ENCODE measurements around the gene BCO2.
"Not testable (repeated sequence)": the region's sequence is repeated elsewhere in the genome, so short reads cannot be mapped to it uniquely, and the experiment has no call there.

Gene BCO2, protein sequence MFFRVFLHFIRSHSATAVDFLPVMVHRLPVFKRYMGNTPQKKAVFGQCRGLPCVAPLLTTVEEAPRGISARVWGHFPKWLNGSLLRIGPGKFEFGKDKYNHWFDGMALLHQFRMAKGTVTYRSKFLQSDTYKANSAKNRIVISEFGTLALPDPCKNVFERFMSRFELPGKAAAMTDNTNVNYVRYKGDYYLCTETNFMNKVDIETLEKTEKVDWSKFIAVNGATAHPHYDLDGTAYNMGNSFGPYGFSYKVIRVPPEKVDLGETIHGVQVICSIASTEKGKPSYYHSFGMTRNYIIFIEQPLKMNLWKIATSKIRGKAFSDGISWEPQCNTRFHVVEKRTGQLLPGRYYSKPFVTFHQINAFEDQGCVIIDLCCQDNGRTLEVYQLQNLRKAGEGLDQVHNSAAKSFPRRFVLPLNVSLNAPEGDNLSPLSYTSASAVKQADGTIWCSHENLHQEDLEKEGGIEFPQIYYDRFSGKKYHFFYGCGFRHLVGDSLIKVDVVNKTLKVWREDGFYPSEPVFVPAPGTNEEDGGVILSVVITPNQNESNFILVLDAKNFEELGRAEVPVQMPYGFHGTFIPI

DNA sequence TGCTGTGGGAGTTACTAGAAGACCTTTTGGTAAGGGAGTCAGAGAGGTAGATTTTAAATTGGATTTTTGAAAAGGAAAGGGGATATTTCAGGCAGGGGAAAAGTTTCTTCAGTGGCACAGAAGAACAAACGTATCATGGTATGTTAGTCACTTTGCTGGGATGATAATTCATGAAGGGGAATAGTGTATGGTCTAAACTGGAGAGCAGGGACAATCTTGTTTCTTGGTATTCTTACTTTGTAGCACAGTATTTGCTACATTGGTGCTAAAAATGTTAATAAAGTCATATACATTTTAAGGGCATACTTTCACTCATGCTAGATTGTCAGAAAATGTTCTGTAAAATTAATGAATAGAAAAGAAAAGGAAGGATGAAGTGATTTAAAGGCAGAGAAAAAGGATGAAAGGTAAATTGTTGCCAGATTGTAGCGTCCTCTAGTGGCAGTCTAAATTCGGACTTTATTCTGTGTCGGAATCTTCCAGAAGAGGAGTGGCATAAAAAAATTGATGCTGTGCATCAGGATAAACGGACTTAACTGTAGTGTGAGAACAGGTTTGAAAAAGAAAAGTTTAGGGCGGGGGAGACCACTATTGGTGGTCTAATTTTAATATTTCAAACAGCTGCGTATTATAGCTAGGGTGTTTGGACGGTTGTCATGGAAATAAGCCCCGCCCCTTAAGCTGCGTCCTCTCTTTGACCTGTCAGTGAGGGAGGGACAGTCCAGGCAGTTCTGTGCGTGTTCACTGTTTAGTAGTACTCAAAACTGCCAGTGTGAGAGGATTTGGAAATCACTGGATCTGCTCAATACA lies at the start of gene BCO2:
BCO2 (plus strand) TSS at position 724 of the 810 bp plus-strand sequence. CDS start 90 bp downstream, outside the sequence.
- DNase-seq (ENCODE audit: low read depth), result peak; percentile 12

DNA sequence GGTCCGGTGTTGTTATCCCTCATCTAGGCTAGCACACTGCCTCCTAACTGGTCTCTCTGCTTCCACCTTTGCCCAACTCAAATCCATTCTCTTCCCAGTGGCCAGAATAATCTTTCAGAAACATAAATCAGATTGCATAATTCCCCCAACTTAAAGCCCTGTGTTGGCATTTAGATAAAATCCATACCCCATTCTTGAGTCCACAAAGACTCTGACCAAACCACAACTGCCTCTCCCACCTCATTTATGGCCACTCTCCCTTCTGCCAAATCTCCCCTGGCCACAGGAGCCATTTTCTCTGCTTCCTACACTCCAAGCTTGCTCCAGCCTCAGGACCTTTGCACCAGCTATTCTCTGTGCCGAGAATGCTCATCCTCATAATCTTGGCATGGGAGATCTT lies 48.3 kb upstream of the BCO2 start:
- DNase-seq (ENCODE audit: low read depth), result no peak

DNA sequence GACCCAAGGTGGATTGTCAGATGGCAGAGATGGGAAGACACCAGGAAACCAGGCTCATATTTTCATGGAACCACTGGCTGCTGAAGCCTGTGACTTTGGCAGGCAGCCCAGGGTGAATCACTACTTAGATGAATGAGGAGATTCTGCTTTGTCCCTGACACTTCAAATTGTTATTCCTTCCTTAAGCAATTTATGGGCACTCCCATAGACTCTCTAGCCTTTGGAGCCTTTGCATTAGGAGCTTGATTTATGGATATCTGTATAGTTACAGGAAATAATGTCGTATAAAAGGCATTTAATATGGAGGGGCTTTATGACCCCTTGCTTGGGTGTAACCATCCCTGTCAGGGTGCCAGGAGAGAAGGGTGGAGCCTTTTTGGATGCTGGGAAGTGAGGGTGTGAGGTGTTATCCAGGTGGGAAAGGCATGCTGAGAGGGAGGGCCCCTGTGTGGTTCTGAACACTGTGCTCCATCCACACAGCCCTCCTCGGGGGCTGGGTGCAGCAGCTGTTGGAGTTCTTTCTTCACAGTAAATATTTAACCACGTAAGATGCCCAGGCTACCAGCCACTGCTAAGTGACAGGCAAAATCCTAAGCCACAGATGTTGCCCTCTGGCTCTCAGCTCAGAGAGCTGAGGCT lies 46.7 kb upstream of the BCO2 start:
- DNase-seq (ENCODE audit: low read depth), result no peak

DNA sequence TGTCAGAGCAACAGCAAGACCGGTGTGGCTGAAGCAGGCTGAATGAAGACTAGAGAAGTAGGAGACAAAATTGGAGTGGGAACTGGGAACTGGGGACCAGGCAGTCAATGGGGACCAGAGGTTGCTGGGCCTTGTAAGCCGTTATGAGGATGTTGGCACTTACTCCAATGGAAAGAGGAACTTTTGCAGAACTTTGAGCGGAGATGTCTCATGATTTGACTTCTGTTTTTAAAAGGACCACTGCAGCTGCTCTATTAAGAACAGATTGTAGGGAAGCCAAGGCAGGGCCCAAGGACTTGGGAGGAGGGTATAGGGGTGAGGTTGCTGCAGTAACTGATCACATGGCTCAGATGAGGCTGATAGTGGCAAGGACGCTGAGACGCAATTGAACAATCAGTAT lies 45.7 kb upstream of the BCO2 start:
- DNase-seq (ENCODE audit: low read depth), result no peak

DNA sequence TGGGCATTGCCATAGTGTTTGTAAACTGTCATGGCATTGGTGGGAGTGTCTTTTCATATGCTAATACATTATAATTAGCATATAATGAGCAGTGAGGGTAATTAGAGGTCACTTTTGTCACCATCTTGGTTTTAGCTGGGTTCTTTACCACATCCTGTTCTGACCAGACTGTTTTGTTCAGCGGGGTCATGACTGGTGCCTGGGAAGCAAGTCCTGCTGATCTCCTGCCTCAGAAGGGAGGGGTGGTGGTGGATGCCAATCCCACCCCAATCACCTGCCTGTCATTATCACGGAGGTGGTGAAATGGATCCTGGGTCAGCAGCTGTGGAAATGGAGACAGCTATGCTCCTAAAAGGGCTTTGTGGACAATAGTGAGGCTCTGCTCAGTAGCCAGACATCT lies 42.6 kb upstream of the BCO2 start:
- no peak for DNase-seq (ENCODE audit: low read depth)

DNA sequence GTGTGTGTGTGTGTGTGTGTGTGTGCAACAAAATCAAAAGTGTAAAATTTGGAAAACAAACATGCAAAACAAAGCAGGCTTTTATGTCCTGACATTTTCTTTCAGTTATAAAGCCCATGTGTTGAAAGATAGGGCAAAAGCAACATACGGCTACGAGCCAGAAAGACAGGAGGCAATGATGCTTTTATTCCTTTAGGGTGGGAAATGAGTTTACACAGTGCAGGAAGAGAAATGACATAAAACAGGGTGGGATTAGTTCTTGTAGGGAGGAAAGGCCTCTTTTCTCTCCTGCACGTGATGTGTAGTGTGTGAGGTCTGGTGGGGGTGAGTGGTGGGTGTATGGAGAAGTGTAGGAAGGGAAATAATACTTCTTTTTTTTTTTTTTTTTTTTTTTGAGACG lies 40.8 kb upstream of the BCO2 start:
- DNase-seq (ENCODE audit: low read depth), result no peak

DNA sequence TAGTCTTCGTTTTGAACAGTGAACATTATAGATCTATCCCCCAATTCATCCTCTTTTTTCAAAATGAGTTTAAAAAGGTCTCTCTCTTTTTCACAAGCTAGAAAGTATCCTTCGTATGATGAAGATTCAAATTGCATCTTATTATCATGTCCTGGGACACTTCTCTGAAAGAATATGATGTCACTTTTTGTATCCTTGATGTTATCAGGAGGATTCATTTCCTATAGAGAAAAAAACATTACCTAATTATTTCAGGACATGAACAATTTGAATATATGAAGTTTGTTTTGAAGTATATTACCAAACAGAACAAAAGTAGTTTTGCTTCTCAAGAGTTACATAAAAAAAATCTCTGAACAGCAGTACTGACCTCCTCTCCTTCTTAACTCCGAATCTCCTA lies 31.7 kb upstream of the BCO2 start:
- DNase-seq (ENCODE audit: low read depth), result no peak

DNA sequence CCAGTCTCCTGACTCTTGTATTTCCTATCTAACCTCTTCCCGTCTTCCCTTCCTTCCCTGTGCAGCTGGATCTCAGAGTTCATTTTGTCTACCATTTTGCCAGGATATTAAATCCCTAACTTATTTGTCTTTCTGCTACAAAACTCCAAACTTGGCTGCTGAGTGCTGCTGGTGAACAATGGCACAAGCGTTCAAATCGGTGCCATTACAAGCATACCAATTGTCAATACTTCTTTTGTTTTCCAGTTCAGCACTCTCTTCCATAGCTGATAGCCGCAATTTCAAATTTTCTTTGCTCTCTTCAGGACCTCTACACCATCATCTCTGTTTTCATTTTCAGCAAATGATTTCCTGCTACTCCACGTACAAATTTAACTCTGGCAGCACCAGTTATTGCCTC lies 24.8 kb upstream of the BCO2 start:
- DNase-seq (ENCODE audit: low read depth), result no peak

DNA sequence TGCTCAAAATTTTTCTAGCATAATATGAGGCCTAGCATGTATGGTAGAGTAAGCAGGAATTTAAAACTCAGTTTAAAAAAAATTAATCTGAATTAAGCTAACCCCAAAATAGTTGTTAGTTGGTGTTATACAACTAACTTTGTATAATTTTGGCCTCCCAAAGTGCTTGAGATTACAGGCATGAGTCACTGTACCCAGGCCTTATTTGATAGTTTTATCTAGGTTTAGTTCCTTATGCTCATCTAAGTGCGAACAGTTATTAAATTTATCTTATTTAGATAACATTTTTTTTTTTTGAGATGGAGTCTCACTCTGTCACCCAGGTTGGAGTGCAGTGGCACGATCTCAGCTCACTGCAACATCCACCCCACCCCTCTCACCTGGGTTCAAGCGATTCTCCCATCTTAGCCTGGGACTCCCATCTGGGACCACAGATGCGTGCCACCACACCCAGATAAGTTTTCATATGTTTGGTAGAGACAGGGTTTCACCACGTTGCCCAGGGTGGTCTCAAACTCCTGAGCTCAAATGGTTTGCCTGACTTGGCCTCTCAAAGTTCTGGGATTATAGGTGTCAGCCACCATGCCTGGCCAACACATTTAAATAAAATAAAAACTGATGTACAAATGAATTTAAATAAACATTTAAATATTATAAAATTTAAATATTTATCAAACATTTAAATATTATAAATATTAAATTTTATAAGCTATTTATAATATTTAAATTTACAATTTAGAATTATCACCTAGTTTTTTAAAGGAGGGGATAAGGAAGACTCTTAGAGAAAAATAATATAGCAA lies 19.0 kb upstream of the BCO2 start:
- no peak for DNase-seq (ENCODE audit: low read depth)

DNA sequence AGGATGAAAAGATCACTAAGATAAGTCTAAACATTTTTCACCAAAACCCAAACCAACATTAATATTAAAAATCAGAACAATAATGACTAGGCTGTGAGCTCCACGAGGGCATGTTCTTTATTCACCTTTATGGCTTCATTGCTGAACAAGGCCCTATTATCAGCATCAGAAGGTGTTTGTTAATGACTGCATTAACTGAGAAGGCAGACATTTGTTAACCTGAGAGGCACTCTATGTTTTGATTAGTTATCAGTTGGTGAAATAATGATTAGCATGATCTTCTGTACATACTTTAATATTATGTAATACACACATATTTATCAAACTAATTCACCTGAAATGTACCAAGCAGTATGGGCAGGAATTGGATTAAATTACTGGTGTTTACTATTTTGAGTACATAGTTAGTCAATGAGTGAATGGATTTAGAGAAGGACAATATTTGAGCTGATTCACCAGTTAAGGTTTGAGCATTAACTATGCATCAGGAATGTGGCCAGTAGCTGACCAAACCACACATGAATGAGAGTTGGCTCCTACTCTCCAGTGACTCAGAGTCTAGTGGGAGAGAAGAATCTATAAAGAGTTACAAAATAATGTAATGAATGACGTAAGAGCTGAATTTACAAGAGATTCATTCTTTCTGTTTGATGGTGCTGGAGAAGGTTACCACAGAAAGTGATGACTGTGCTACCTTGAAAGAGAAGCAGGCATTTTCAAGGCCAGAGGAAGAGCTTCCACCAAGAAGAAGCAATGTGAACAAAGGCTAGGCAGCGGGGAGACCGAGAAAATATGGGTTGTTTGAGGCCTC lies 18.2 kb upstream of the BCO2 start:
- no peak for DNase-seq (ENCODE audit: low read depth)

DNA sequence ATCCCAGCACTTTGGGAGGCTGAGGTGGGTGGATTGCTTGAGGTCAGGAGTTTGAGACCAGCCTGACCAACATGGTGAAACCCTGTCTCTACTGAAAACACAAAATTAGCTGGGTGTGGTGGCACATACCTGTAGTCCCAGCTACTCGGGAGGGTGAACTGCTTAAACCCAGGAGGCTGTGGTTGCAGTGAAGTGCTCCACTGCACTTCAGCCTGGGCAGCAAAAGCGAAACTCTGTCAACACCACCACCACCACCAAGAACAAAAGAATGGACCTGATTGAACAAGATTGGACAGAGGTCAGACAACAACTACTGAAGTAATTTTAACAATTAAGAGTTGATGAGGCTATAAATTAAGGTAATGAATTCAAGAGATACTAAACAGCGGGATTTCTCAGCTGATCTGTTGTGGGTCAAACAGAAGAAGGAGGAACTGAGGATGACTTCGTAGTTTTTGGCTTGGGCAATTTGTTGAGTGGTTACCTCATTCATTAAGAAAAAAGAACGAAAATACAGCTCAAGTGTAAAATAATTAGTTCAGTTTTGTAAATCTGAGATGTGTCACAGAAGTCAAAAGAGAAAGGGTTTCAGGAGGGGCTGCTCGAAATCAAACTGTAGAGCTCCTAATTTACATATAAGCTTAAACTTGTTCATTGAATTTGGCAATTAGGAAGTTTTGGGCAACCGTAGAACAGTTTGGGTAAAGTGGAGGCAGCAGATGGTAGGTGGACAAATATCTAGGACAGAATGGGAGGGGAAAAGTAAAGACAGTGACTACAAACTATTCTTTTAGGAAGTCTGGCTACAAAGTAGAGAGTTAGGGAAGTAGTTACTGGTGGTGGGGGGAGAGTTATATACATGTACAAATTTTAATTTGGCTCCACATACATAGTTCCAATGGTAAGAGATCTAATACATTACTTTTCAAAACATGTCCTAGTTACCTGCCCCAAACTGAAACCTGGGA lies 15.9 kb upstream of the BCO2 start:
- no peak for DNase-seq (ENCODE audit: low read depth)

DNA sequence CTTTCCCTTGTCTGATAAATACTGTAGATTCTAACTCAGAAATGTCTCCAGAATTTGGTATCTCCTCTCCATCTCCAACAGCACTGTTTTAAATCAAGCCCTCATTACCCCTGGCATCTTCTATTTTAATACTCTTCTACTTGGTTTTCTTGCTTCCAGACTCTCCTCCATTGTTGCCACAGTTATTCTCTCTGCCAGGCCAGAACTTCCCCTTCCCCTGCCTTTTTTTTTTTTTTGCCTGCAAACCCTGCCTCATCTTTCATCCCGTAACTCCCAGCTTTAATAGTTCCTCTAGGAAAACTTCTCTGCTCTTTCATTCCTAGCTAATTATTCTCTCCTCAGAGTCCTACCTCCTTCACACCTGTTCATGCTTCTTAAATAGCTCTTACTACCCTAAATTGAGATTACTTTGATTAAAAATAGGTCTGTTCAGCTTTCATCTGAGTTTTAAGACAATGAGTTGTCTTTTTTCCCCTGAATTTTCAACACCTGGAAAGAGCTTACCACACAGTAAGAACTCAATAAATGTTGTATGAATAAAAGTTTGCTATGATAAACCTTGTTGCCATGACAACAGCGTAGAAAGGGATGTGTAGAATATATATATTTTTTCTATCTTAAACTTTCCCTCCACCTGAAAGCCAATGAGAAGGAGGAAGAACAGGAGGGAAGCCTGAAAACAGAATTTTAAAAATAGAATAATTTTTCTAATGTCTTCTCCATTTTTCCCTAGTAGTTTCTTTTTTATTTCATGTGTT lies 15.0 kb upstream of the BCO2 start:
- DNase-seq (ENCODE audit: low read depth), result no peak

DNA sequence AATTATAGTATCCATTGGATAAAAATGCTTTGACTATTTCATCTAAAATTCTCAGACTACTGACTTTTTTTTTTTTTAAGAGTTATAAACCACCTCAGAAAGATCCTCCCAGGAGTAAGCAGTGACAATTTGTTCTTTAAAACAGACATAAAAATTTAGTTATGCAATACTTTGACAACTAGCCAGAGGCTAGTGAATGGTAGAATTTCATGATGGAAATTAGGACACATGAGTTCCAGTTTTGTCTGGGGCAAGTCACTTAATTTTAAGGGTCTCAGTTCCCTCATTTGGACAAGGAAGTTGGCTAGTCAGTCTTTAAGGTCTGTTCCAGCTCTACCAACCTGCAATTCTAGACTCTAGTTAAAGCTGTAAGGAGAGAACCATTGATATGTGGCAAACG lies 14.3 kb upstream of the BCO2 start:
- DNase-seq (ENCODE audit: low read depth), result no peak

DNA sequence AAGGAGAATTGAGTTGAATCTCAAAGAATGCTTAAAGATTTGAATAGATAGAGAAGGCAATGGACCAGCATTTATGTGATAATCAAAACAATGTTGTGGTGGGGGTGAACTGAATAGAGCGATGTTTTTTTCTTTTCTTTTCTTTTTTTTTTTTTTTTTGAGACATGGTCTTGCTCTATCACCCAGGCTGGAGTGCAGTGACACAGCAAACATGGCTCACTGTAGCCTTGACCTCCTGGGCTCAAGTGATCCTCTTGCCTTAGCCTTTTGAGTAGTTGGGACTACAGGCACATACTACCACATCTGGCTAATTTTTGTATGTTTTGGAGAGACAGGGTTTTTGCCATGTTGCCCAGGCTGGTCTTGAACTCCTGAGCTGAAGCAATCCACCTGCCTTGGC lies 13.1 kb upstream of the BCO2 start:
- DNase-seq (ENCODE audit: low read depth), result not testable (repeated sequence)

DNA sequence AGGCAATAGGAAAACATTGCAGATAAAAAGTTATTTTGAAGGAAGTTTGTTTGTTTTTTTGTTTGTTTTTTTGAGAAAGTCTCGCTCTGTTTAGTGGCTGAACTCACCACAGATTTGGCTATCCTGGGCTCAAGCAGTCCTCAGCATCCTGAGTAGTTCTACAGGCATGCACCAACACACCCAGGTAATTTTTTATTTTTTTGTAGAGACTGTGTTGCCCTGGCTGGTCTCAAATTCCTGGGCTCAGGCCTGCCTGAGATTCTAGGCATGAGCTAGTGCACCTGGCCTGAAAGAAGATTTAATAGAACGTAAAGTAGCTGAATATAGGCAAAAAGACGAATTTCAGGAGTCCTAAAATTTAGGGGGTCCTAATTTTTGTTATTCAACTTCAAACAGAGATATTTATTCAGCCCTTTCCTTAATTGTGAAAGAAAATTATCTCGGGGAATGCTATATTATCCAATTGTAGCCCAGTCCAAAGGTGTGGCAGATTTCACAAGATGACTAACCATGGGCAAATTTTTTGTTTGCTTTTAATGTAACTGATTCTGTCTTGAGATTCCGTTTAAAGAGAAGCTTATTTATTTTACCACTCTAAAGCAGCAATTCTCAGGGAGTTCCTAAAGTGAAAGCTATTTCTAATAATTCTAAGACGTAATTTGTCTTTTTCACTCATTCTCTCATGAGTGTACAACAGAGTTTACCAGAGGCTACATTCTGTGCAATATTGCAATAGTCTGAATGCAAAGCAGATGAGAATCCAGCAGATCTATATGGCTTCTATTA lies 12.4 kb upstream of the BCO2 start:
- no peak for DNase-seq (ENCODE audit: low read depth)

DNA sequence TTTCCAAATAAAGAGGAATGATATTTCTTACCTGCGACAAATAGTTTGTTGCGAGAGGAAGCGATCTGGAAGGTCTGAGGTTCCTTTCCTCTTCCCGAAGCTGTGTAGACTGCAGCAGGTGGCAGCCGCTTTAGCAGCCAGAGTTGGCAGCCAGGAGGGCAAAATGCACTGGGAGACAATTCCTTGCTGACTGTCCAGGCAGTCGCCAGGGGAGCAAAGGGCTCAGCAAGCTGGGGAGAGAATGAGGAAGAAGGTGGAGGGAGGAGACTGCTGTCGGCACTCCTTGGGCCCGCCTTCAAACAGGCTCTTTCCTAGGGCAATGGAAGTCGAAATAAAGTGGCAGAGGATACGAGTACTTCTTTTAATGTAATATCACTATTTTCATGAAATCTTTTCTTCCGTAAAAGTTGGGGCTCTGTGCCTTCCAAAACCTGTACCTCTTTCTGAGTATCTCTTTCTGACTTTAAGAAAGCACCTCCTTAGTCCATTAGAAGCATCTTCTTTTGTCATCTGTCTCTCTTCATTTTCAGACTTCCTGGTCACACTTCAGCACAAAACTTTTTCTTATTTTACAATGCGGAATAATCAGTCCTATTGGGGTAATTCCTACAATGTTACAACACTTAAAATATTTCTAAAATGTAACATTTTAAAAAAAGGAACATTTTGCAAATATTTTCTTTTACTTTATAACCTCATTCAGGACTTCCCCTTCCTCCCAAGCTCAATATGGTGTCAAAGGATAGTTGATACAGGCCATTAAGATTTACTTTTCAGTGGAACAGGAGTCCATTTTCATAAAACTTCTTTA lies 11.2 kb upstream of the BCO2 start, which contains the start of gene IL18:
IL18 (minus strand) TSS at position 220 of the 811 bp plus-strand sequence. CDS start 9,041 bp downstream, outside the sequence.
- DNase-seq (ENCODE audit: low read depth), result no peak

DNA sequence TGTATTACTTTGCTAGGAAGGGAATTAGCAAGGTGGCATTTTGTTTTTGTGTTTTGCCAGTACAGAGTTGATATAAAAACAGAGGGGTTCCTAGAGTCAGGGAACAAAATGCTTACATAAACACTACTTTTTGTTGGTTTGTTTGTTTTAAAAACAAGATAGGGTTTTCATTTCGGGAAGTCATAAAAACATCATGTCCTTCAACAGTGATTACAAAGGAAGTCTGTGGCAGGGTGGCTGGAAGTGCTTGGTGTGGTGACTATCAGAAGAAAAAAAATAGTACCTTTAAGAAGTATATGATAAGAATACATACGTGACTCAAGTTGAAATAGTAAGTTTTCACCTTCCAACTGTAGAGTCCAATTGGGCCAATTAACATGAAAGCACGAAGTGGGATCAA lies 10.3 kb upstream of the BCO2 start:
- DNase-seq (ENCODE audit: low read depth), result no peak
